OCI-LY7 (cell line): ENCODE results near the gene CCDC68.

Experiments used
- CTCF ChIP-seq: fragments of 200-600 bp; sonication (generic); conservative IDR thresholded peaks from 2 replicates; pipeline ENCODE4 v1.5.1; 2014; ENCODE audit warnings: mild to moderate bottlenecking, antibody characterized with exemption, low read length, moderate library complexity, mixed read lengths
- EZH2phosphoT487 ChIP-seq: fragments of 200-600 bp; sonication (generic); IDR thresholded peaks from 2 replicates; pipeline ENCODE4 v1.6.1; 2018; ENCODE audit warnings: low read depth, borderline replicate concordance, mild to moderate bottlenecking, mixed run types, antibody characterized with exemption, low read length, moderate library complexity, mixed read lengths

DNA sequence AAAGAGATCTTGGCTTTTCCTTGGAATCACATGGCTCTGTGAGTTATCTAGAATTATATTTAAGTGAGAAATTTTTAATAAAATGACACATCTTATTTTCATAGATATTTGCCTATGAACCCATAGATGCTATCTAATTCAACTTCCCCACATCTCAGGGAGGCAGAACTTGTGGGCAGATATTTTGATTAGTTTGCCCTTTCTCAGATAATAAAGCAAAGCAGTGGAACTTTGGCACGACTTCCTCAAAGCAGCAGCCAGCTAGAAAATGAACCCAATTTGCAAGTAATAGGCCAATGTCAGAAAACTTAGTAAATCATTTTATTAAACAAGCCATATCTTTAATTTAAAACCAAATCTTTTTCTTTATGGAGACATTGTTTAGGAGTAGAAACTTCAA is 98.3 kb downstream of the CCDC68 start:
- TF ChIP-seq EZH2phosphoT487 = no peak
- no peak for TF ChIP-seq CTCF
